Stomach (tissue), 4 donors: ENCODE data around the gene KCNN2.

ENCODE experiments used
- CTCF ChIP-seq, 7 experiments: fragments of 450-650 bp in 4 of 7; fragments of 200-600 bp in 3 of 7; sonication (generic) in 3 of 7; IDR thresholded peaks; one replicate each; pipeline ENCODE4 v1.5.1; 2016 to 2019; ENCODE audit warnings: antibody characterized with exemption in 7 of 7, control low read depth in 2 of 7, mild to moderate bottlenecking in 1 of 7
- EP300 ChIP-seq: sonication (generic); formaldehyde crosslinking; IDR thresholded peaks from one replicate; pipeline ENCODE4 v1.6.1; 2017; ENCODE audit warnings: antibody characterized with exemption

GRCh38 chr5:114363837-114364236 is 2.0 kb downstream of the KCNN2 start:
- TF ChIP-seq CTCF (IDR thresholded peaks at IDR 0.05) (no peak), EP300 (no peak)
